K562 (cell line): ENCODE measurements around the gene ZMIZ1. TPM values are rescaled to one million over a fixed set of nuclear protein-coding genes. Genes with fewer than 3 reads are reported as not detected.
A peak's percentile ranks its signal among the peaks of the same experiment; 100 is the strongest.

Experiments used
- ATAC-seq: fragments of 200-7000 bp; cut with Tn5 transposase; 3 replicates; pipeline ENCODE4 v1.9.1; 2020; ENCODE audit warnings: moderate library complexity
- BruUV-seq: library from RNA; stranded (reverse); fragments of 400-500 nt; replicated peaks from 2 replicates; lab custom pipeline; 2021; lab: Mats Ljungman, UMichigan
- CTCF ChIA-PET: fragments of 300-600 bp; formaldehyde crosslinking; extraction: SDS; loops from one replicate; lab custom pipeline; 2021; ENCODE audit warnings: low intra/inter-chr PET ratio; lab: Yijun Ruan, JAX
- POLR2A ChIA-PET: fragments of 300-600, 350-650 bp; sonication (Branson Sonifier 250); formaldehyde crosslinking; extraction: SDS; loops from one replicate; lab custom pipeline; 2021; ENCODE audit warnings: antibody characterized with exemption, inconsistent platforms; lab: Yijun Ruan, JAX
- DNase-seq, 4 experiments: peaks; one replicate each; pipeline versions ENCODE4 v3.0.0 to v3.0.0-alpha.2; 2011 to 2018; ENCODE audit warnings: low spot score in 3 of 4, mixed read lengths in 3 of 4; ENCODE audit errors: extremely low read depth in 1 of 4
- FAIRE-seq: peaks from 2 replicates; lab custom pipeline; 2011; peaks lifted over from hg19 to GRCh38; lab: Jason Lieb, UNC
- H2AFZ ChIP-seq: 2 replicates; pipeline ENCODE4 v1.6.0; 2011; ENCODE audit warnings: low read depth, low read length, control low read depth, inconsistent platforms
- H3K27ac ChIP-seq: fragments of 200-600 bp; 3 replicates; pipeline ENCODE4 v1.8.0; 2011; ENCODE audit warnings: low read depth, mild to moderate bottlenecking, control low read depth, inconsistent platforms, low read length, moderate library complexity, mixed read lengths; ENCODE audit errors: extremely low read depth
- H3K27me3 ChIP-seq, 2 experiments: fragments of 300-600 bp in 1 of 2; 2 replicates in 1 of 2; 3 replicates in 1 of 2; pipeline versions ENCODE4 v1.6.0 to v1.8.0; 2011; ENCODE audit warnings: inconsistent platforms in 2 of 2, low read length in 2 of 2, mild to moderate bottlenecking in 1 of 2, mixed read lengths in 1 of 2, moderate library complexity in 1 of 2; ENCODE audit not compliant: control insufficient read depth in 2 of 2, insufficient read depth in 2 of 2
- H3K36me3 ChIP-seq: fragments of 300-600 bp; 3 replicates; pipeline ENCODE4 v1.8.0; 2011; ENCODE audit warnings: mild to moderate bottlenecking, low read length, inconsistent platforms; ENCODE audit not compliant: control insufficient read depth, insufficient read depth
- H3K4me1 ChIP-seq, 2 experiments: fragments of 200-600 bp in 1 of 2; replicated peaks in 1 of 2; 2 replicates in 1 of 2; 3 replicates in 1 of 2; pipeline versions ENCODE4 v1.5.1 to v1.8.0; 2011; ENCODE audit warnings: inconsistent platforms in 2 of 2, low read length in 2 of 2, mild to moderate bottlenecking in 1 of 2, mixed read lengths in 1 of 2, moderate library complexity in 1 of 2; ENCODE audit not compliant: control insufficient read depth in 2 of 2, insufficient read depth in 2 of 2
- H3K4me2 ChIP-seq: 2 replicates; pipeline ENCODE4 v1.6.1; 2011; ENCODE audit warnings: low read length, control low read depth, inconsistent platforms, mixed read lengths; ENCODE audit not compliant: insufficient read depth
- H3K4me3 ChIP-seq: fragments of 200-600 bp; sonication (generic), shearing (Covaris generic); 2 replicates; pipeline ENCODE4 v1.5.1; 2016; ENCODE audit warnings: control low read depth, inconsistent platforms
- H3K79me2 ChIP-seq: fragments of 200-600 bp; 3 replicates; pipeline ENCODE4 v1.8.0; 2011; ENCODE audit warnings: low read length, inconsistent platforms; ENCODE audit not compliant: control insufficient read depth, insufficient read depth
- H3K9ac ChIP-seq, 2 experiments: 2 replicates each; pipeline versions ENCODE4 v1.6.0 to v1.6.1; 2011; ENCODE audit warnings: low read depth in 2 of 2, low read length in 2 of 2, control low read depth in 1 of 2, inconsistent platforms in 1 of 2, mild to moderate bottlenecking in 1 of 2, mixed read lengths in 1 of 2; ENCODE audit not compliant: insufficient read depth in 1 of 2
- H3K9me1 ChIP-seq: one replicate; pipeline ENCODE4 v1.6.0; 2011; ENCODE audit warnings: inconsistent platforms, mild to moderate bottlenecking, low read length, moderate library complexity; ENCODE audit not compliant: control insufficient read depth, insufficient read depth
- H3K9me3 ChIP-seq: replicated peaks from 2 replicates; pipeline ENCODE4 v1.5.1; 2011; ENCODE audit warnings: low read depth, low read length, inconsistent platforms; ENCODE audit not compliant: control insufficient read depth, insufficient read depth
- H4K20me1 ChIP-seq: replicated peaks from 2 replicates; pipeline ENCODE4 v1.6.1; 2011; ENCODE audit warnings: low read length, inconsistent platforms, mixed read lengths; ENCODE audit not compliant: control insufficient read depth, insufficient read depth
- ZNF146 ChIP-seq: IDR thresholded peaks from one replicate; pipeline ENCODE4 v1.6.1; 2018; ENCODE audit warnings: missing compliant biosample characterization; ENCODE audit not compliant: unreplicated experiment
- WGBS: fragments of 100-300 bp; shearing (Covaris generic); methylation state at CpG from one replicate; pipeline ENCODE4 v1.1.6; 2016; ENCODE audit warnings: low coverage, mixed read lengths; ENCODE audit not compliant: insufficient coverage; ENCODE audit errors: missing lambda C conversion rate; 5-methylcytosine and 5-hydroxymethylcytosine counted together
- in situ Hi-C: fragments of 300-500 bp; cut with MboI; formaldehyde crosslinking; loops from 4 replicates; pipeline ENCODE4 v1.15.0; 2018; ENCODE audit warnings: inconsistent platforms, mixed read lengths
- intact Hi-C: fragments of 100-400 bp; cut with micrococcal nuclease; formaldehyde crosslinking; loops from 2 replicates; pipeline ENCODE4 v1.14.2; 2022
- polyA plus RNA-seq, 8 experiments: library from polyadenylated mRNA; depleted of rRNA in 4 of 8; stranded (reverse) in 5 of 8; unstranded in 3 of 8; fragments of >200 nt; fragmentation: Nextera tagmentation in 2 of 8; fragmentation: Illumina TruSeq in 1 of 8; extraction: Ambion mirVana in 2 of 8; extraction: Trizol in 1 of 8; gene quantifications; 2 replicates each; pipeline versions ENCODE4 v1.2.1 to v1.2.3, GENCODE V29; 2011 to 2014; ENCODE audit warnings: inconsistent platforms in 1 of 8, missing spikeins in 1 of 8
- total RNA-seq, 7 experiments: library from RNA; depleted of rRNA in 6 of 7; stranded (reverse); fragments of >200 nt in 6 of 7; fragmentation: Illumina TruSeq in 2 of 7; extraction: Trizol in 2 of 7; gene quantifications; 2 replicates each; pipeline versions ENCODE4 v1.2.1 to v1.2.3, GENCODE V29; 2011 to 2021; ENCODE audit warnings: low replicate concordance in 1 of 7
- TF ChIP-seq, protein P1 (sequence below): fragments of 450-650 bp; IDR thresholded peaks from 2 replicates; pipeline ENCODE4 v1.6.1; 2018; ENCODE audit not compliant: partially characterized antibody
- TF ChIP-seq, protein P2 (sequence below): fragments of 250-450 bp; sonication (Bioruptor Pico); IDR thresholded peaks from 2 replicates; pipeline ENCODE4 v1.6.1; 2021; ENCODE audit warnings: mild to moderate bottlenecking

ZMIZ1 gene
- total and polyA plus RNA-seq, 9 of the 15 experiments (the other 6 are each of a cell fraction or from before 2014, with no cell fraction given): 1.0 to 37.3 (median 4.3) TPM

DNA sequence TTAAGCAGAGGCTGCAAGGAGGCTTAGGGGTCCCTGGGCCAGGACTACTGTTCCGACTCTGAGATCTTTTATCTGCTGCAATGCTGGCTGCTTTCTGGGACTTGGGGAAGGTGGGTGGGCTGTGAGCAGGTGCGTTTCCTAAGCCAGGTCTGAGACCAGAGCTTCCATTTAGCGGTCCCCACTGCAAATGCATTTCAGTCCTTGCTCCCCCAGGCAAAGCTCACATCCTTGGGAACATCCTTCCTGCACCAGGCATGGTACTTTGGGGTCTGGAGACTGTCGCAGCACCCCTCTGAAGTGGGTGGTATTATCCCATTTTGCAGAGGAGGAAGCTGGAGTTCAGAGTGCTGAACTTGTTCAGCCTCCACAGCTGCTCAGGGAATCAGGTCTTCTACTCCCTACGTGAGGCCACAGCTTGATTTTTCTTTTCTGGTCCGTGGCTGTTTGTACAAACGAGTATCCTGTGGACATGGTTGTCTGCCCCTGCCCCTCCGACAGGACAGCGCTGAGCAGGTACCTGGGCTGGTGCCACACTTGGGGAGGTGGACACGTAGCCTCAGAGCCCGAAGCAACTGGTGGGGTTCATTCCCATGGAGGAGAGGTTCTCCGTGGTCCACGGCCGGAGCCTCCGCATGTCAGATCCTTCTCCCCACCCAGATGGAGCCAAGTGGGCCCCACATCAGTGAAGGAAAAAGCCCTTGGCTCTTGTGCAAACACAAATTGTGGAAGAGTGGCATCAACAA is 20.0 kb downstream of the ZMIZ1 start:
- Histone ChIP-seq H3K4me2 (no peak overlapping the region), H3K4me3 (no peak overlapping the region)
- FAIRE-seq: no peak
- no peak for TF ChIP-seq ZNF146 (CRISPR knock-in tag)
- TF ChIP-seq, protein P1, sequence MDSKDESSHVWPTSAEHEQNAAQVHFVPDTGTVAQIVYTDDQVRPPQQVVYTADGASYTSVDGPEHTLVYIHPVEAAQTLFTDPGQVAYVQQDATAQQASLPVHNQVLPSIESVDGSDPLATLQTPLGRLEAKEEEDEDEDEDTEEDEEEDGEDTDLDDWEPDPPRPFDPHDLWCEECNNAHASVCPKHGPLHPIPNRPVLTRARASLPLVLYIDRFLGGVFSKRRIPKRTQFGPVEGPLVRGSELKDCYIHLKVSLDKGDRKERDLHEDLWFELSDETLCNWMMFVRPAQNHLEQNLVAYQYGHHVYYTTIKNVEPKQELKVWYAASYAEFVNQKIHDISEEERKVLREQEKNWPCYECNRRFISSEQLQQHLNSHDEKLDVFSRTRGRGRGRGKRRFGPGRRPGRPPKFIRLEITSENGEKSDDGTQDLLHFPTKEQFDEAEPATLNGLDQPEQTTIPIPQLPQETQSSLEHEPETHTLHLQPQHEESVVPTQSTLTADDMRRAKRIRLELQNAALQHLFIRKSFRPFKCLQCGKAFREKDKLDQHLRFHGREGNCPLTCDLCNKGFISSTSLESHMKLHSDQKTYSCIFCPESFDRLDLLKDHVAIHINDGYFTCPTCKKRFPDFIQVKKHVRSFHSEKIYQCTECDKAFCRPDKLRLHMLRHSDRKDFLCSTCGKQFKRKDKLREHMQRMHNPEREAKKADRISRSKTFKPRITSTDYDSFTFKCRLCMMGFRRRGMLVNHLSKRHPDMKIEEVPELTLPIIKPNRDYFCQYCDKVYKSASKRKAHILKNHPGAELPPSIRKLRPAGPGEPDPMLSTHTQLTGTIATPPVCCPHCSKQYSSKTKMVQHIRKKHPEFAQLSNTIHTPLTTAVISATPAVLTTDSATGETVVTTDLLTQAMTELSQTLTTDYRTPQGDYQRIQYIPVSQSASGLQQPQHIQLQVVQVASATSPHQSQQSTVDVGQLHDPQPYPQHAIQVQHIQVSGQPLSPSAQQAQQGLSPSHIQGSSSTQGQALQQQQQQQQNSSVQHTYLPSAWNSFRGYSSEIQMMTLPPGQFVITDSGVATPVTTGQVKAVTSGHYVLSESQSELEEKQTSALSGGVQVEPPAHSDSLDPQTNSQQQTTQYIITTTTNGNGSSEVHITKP: peak; percentile 91
- TF ChIP-seq, protein P2, sequence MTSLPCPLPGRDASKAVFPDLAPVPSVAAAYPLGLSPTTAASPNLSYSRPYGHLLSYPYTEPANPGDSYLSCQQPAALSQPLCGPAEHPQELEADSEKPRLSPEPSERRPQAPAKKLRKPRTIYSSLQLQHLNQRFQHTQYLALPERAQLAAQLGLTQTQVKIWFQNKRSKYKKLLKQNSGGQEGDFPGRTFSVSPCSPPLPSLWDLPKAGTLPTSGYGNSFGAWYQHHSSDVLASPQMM (CRISPR knock-in tag): no peak
- TF ChIP-seq, all 486 proteins: peak for 1
- in situ Hi-C loops: loop anchor here (25.0 kb wide), 1 partner anchor 99 kb away; no protein-coding TSS in a partner anchor
- Histone ChIP-seq H3K36me3 (0 out of 3 replicates have a peak, but pooled peaks cover 3% of the 10 kb centered on the region), H3K9me1 (peaks cover 10% of the 10 kb centered on the region), H4K20me1 (peaks cover 43% of the 10 kb centered on the region), H3K79me2 (peaks cover 93% of the 10 kb centered on the region), H3K27ac (no peak overlapping the region), H3K27me3 (no peaks in the 10 kb centered on the region), H3K9ac (peak overlapping the region in 1 of 2 experiments; percentile 54; a peak in 2 of 4 replicates), H3K9me3 (no peaks in the 10 kb centered on the region), H2AFZ (no peak overlapping the region), H3K4me1 (peaks cover 58 to 62% of the 10 kb centered on the region in 2 experiments)
- intact Hi-C loops: no loop called here
- ATAC-seq: no peak
- ChIA-PET POLR2A (interaction anchor here (0.6 to 1.4 kb wide), 8 partner anchors 9 to 368 kb away, joined by 3 to 5 read pairs (median 3); no protein-coding TSS in a partner anchor), CTCF (no interaction called here)
- DNase-seq: no peak
- WGBS: 73% methylated on average over 15 of the region's 15 CpGs
- no TSS peak for BruUV-seq
